GM21576 (cell line): ENCODE data around the gene EFNA2.

ENCODE experiments used
- ATAC-seq: cut with Tn5 transposase; IDR thresholded peaks from one replicate; pipeline ENCODE4 v1.9.1; 2021; ENCODE audit warnings: mild to moderate bottlenecking, moderate library complexity; ENCODE audit not compliant: unreplicated experiment

The EFNA2 gene

GRCh38 chr19:1283207-1283916 is 2.3 kb upstream of the EFNA2 start:
- no peak for ATAC-seq

GRCh38 chr19:1283917-1284292 is 1.8 kb upstream of the EFNA2 start:
- no peak for ATAC-seq

GRCh38 chr19:1284293-1284978 is 1.2 kb upstream of the EFNA2 start:
- ATAC-seq, result no peak

GRCh38 chr19:1284979-1285736 is 515 bp upstream of the EFNA2 start:
- ATAC-seq, result no peak

- ATAC-seq, result no peak
These were observed 1.0 kb downstream of the EFNA2 start for GRCh38 chr19:1286487-1287353.

- no peak for ATAC-seq
These were observed 1.9 kb downstream of the EFNA2 start for GRCh38 chr19:1287354-1288225.

GRCh38 chr19:1288226-1288612 is 2.5 kb downstream of the EFNA2 start:
- ATAC-seq, result no peak

GRCh38 chr19:1288833-1289685 is 3.4 kb downstream of the EFNA2 start:
- no peak for ATAC-seq

- no peak for ATAC-seq
These were observed 4.0 kb downstream of the EFNA2 start for GRCh38 chr19:1289686-1290025.

GRCh38 chr19:1290196-1290702 is 4.6 kb downstream of the EFNA2 start:
- ATAC-seq, result no peak

GRCh38 chr19:1290703-1291651 is 5.3 kb downstream of the EFNA2 start:
- ATAC-seq, result no peak

GRCh38 chr19:1291761-1292418 is 6.2 kb downstream of the EFNA2 start:
- no peak for ATAC-seq

- no peak for ATAC-seq
These were observed 6.9 kb downstream of the EFNA2 start for GRCh38 chr19:1292419-1293151.

- ATAC-seq, result no peak
These were observed 8.3 kb downstream of the EFNA2 start for GRCh38 chr19:1293782-1294604.

- no peak for ATAC-seq
These were observed 9.0 kb downstream of the EFNA2 start for GRCh38 chr19:1294688-1295087.
